ENCODE data around the gene XYLB. TPM values are rescaled to one million over a fixed set of nuclear protein-coding genes. Genes with fewer than 3 reads are reported as not detected.
"Not testable (repeated sequence)": the region's sequence is repeated elsewhere in the genome, so short reads cannot be mapped to it uniquely, and the experiment has no call there.

The XYLB gene
- total RNA-seq, 3 donors from 2014 or later, result 9.7 to 27.7 (median 16.3) TPM

DNA sequence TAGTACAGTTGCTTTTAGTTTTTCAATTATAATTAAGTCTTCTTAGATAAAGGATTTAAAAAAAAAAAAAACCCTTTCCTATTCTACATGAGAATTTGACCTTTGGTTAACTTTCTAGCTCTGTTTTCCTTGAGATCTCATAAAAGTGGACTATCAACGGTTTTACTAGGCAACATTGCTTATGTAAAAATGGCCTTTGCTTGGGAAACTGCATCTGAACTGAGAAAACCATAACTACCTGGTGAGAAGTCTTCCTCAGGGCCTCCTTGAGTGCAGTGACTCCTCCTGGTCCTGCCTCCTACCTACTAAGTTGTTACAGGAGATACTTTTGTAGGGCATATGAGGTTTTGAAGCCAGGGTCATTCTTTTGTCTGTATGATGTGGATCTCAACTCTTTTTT lies 65.0 kb downstream of the XYLB start:
- TF ChIP-seq, protein P1, sequence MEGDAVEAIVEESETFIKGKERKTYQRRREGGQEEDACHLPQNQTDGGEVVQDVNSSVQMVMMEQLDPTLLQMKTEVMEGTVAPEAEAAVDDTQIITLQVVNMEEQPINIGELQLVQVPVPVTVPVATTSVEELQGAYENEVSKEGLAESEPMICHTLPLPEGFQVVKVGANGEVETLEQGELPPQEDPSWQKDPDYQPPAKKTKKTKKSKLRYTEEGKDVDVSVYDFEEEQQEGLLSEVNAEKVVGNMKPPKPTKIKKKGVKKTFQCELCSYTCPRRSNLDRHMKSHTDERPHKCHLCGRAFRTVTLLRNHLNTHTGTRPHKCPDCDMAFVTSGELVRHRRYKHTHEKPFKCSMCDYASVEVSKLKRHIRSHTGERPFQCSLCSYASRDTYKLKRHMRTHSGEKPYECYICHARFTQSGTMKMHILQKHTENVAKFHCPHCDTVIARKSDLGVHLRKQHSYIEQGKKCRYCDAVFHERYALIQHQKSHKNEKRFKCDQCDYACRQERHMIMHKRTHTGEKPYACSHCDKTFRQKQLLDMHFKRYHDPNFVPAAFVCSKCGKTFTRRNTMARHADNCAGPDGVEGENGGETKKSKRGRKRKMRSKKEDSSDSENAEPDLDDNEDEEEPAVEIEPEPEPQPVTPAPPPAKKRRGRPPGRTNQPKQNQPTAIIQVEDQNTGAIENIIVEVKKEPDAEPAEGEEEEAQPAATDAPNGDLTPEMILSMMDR (IDR thresholded peaks at IDR 0.05), result no peak
- intact Hi-C loops (cut with DNase I, micrococcal nuclease), result no loop called here
- ATAC-seq (peak; percentile 69), DNase-seq (no peak)
- Histone ChIP-seq H3K4me3 (no peak overlapping the region), H3K4me1 (ENCODE audit: low read depth) (no peaks in the 10 kb centered on the region), H3K9me3 (no peaks in the 10 kb centered on the region), H3K36me3 (ENCODE audit: low read depth) (no peaks in the 10 kb centered on the region)

DNA sequence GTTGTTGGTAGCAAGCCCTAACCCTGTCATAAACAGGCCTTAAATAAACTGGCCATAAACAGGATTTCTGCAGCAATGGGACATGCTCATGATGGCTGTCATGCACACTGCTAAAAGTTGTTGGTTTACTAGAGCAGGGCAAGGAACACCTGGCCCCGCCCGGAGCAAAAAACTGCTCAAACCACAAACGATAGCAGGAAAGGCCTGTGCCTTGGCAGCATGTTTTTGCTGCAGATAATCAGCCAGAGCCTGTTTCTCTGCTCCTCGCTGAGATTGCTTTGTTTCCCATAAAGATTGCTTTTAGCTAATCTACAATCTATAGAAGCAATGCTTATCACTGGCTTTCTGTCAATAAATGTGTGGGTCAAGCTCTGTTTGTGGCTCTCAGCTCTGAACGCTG lies 74.2 kb downstream of the XYLB start:
- H3K4me1 ChIP-seq (ENCODE audit: low read depth); H3K4me3 ChIP-seq; H3K9me3 ChIP-seq; H3K36me3 ChIP-seq (ENCODE audit: low read depth); intact Hi-C loops (cut with DNase I, micrococcal nuclease): not testable (repeated sequence)
- ATAC-seq (peak; percentile 69), DNase-seq (peak in 2 of 3 donors; percentile 36 to 38)

DNA sequence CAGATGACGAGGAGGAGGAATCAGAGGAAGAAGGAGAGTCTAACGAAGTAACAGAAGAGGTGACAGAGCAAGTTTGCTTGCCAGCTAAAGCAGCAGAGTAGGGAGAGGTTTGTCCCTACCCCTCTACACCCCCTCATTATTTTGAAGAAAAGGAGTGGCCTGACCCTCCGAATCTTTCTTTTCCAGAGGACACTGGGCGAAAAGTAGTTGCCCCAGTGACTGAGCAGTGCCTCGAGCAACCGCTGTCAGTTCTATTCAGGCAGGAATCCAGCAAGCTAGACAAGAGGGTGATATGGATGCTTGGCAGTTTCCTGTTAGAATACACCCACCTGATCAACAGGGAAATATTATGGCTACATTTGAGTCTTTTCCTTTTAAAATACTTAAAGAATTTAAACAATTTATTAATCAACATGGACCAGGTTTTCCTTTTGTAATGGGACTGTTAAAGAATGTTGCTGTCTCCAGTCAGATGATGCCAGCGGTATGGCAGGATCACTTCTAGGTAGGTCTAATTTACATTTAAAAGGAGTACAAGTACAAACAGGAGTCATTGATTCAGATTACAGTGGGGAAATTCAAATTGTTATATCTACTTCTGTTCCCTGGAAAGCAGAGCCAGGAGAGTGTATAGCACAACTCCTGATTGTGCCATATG lies 75.2 kb downstream of the XYLB start:
- intact Hi-C loops (cut with DNase I, micrococcal nuclease), result no loop called here
- Histone ChIP-seq H3K9me3 (no peaks in the 10 kb centered on the region), H3K36me3 (ENCODE audit: low read depth) (no peaks in the 10 kb centered on the region), H3K4me3 (no peak overlapping the region), H3K4me1 (ENCODE audit: low read depth) (peaks cover 6% of the 10 kb centered on the region)
- TF ChIP-seq, protein P1 (IDR thresholded peaks at IDR 0.05), result no peak
- no peak for ATAC-seq
- DNase-seq, result no peak

DNA sequence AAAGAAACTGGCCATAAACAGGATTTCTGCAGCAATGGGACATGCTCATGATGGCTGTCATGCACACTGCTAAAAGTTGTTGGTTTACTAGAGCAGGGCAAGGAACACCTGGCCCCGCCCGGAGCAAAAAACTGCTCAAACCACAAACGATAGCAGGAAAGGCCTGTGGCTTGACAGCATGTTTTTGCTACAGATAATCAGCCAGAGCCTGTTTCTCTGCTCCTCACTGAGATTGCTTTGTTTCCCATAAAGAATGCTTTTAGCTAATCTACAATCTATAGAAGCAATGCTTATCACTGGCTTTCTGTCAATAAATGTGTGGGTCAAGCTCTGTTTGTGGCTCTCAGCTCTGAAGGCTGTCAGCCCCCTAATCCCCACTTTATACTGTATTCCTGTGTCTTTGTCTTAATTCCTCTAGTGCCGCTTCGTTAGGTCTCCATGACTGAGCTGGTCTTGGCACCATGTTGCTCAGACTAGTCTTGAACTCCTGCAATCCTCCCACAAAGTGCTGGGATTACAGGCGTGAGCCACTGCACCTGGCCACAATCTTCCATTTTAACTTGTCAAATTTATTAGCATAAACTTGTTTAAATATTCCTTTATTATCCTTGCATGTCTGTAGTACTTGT lies 80.3 kb downstream of the XYLB start:
- H3K4me3 ChIP-seq; H3K4me1 ChIP-seq (ENCODE audit: low read depth); H3K9me3 ChIP-seq; intact Hi-C loops (cut with DNase I, micrococcal nuclease); H3K36me3 ChIP-seq (ENCODE audit: low read depth): not testable (repeated sequence)
- ATAC-seq, result peak; percentile 55
- DNase-seq, result peak in 1 of 3 donors; percentile 22

DNA sequence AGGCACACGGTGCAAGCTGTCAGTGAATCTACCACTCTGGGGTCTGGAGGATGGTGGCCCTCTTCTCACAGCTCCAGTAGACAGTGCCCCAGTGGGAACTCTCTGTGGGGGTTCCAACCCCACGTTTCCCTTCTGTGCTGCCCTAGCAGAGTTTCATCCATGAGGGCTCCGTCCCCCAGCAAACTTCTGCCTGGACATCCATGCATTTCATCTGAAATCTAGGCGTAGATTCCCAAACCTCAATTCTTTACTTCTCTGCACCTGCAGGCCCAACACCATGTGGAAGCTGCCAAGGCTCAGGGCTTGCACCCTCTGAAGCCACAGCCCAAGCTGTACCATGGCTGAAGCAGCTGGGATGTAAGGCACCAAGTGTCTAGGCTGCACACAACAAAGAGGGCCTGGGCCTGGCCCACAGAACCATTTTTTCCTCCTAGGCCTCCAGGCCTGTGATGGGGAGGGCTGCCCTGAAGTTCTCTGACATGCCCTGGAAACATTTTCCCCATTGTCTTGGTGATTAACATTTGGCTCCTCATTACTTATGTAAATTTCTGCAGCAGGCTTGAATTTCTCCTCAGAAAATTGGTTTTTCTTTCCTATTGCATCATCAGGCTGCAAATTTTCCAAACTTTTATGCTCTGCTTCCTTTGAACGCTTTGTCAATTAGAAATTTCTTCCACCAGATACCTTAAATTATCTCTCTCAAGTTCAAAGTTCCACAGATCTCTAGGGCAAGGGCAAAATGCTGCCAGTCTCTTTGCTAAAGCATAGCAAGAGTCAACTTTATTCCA lies 86.5 kb downstream of the XYLB start:
- H3K36me3 ChIP-seq (ENCODE audit: low read depth); ATAC-seq; intact Hi-C loops (cut with DNase I, micrococcal nuclease); H3K4me3 ChIP-seq; DNase-seq; H3K4me1 ChIP-seq (ENCODE audit: low read depth): not testable (repeated sequence)
- peaks cover 36% of the 10 kb centered on the region for H3K9me3 ChIP-seq

DNA sequence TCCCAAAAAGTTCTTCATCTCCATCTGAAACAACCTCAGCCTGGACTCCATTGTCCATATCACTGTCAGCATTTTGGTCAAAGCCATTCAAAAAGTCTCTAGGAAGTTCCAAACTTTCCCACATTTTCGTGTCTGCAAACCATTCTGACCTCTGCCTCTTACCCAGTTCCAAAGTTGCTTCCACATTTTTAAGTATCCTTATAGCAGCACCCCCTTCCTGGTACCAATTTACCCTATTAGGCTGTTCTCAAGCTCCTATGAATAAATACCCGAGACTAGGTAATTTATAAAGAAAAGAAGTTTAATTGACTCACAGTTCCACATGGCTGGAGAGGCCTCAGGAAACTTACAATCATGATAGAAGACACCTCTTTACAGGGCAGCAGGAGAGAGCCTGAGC lies 87.1 kb downstream of the XYLB start:
- H3K36me3 ChIP-seq (ENCODE audit: low read depth); DNase-seq; H3K4me3 ChIP-seq; H3K4me1 ChIP-seq (ENCODE audit: low read depth); intact Hi-C loops (cut with DNase I, micrococcal nuclease); ATAC-seq: not testable (repeated sequence)
- H3K9me3 ChIP-seq, result peaks cover 41% of the 10 kb centered on the region

DNA sequence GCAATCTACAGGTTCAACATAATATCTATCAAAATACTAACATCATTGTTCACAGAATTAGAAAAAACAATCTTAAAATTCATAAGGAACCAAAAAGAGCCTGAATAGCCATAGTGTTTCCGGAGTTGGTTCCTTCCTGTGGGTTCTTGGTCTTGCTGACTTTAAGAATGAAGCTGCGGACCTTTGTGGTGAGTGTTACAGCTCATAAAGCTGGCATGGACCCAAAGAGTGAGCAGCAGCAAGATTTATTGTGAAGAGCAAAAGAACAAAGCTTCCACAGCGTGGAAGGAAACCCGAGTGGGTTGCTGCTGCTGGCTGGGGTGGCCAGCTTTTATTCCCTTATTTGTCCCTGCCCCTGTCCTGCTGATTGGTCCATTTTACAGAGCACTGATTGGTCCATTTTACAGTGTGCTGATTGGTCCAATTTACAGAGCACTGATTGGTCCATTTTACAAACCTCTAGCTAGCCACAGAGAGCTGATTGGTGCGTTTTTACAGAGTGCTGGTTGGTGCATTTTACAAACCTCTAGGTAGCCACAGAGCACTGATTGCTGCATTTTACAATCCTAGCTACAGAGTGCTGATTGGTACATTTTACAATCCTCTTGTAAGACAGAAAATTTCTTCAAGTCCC lies 92.0 kb downstream of the XYLB start:
- H3K36me3 ChIP-seq (ENCODE audit: low read depth); H3K4me1 ChIP-seq (ENCODE audit: low read depth); H3K4me3 ChIP-seq; intact Hi-C loops (cut with DNase I, micrococcal nuclease); ATAC-seq: not testable (repeated sequence)
- H3K9me3 ChIP-seq, result peaks cover 33% of the 10 kb centered on the region
- peak in 1 of 3 donors; percentile 30 for DNase-seq

DNA sequence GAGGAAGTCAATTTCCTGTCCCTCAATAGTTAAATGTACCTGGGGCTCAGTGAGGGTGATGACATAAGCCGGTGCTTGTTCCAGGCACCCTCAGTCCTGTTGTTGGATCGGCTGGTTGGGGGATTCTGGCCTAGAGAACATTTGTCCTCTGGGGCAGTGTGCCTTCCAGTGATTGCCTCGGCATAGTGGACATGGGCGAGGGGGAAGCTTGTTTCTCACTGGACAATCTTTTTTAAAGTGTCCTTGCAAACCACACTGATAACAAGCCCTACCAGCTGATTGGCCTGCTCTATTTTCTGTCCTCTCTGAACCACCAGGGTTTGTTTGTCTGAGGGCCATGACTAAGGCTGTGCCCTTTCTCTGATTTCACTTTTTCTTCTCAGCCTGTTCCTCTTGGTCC lies 96.6 kb downstream of the XYLB start:
- not testable (repeated sequence) for H3K36me3 ChIP-seq (ENCODE audit: low read depth); ATAC-seq

More for the DNA sequence above, 96.6 kb downstream of the XYLB start:
- intact Hi-C loops (cut with DNase I, micrococcal nuclease); DNase-seq; H3K4me3 ChIP-seq; H3K4me1 ChIP-seq (ENCODE audit: low read depth): not testable (repeated sequence)
- peaks cover 11% of the 10 kb centered on the region for H3K9me3 ChIP-seq

Measured in mucosa of descending colon (tissue), 3 donors.